HEK293 (cell line): Measurements from ENCODE around the gene GUCY1B1.
A peak's percentile ranks its signal among the peaks of the same experiment; 100 is the strongest.

Experiments used
- KLF16 ChIP-seq: fragments of 450-650 bp; formaldehyde crosslinking; IDR thresholded peaks from 2 replicates; pipeline ENCODE4 v1.5.1; 2017; ENCODE audit warnings: missing biosample characterization, missing genetic modification characterization
- KLF8 ChIP-seq: fragments of 450-650 bp; formaldehyde crosslinking; IDR thresholded peaks from 2 replicates; pipeline ENCODE4 v1.5.1; 2016; ENCODE audit warnings: missing biosample characterization, missing genetic modification characterization
- PRDM6 ChIP-seq: fragments of 450-650 bp; formaldehyde crosslinking; IDR thresholded peaks from 2 replicates; pipeline ENCODE4 v1.5.1; 2017; ENCODE audit warnings: missing biosample characterization, missing genetic modification characterization
- SALL2 ChIP-seq: fragments of 450-650 bp; formaldehyde crosslinking; IDR thresholded peaks from 2 replicates; pipeline ENCODE4 v1.5.0; 2017; ENCODE audit warnings: missing biosample characterization, mild to moderate bottlenecking, missing genetic modification characterization, borderline replicate concordance
- SCRT1 ChIP-seq: fragments of 450-650 bp; formaldehyde crosslinking; IDR thresholded peaks from 2 replicates; pipeline ENCODE4 v1.5.1; 2016; ENCODE audit warnings: missing biosample characterization, missing genetic modification characterization, borderline replicate concordance
- SCRT2 ChIP-seq: fragments of 450-650 bp; formaldehyde crosslinking; IDR thresholded peaks from 2 replicates; pipeline ENCODE4 v1.5.1; 2016; ENCODE audit warnings: missing biosample characterization, missing genetic modification characterization
- SP2 ChIP-seq: fragments of 450-650 bp; formaldehyde crosslinking; IDR thresholded peaks from 2 replicates; pipeline ENCODE4 v1.5.1; 2016; ENCODE audit warnings: missing biosample characterization, missing genetic modification characterization
- SP3 ChIP-seq: fragments of 450-650 bp; formaldehyde crosslinking; IDR thresholded peaks from 2 replicates; pipeline ENCODE4 v1.5.1; 2016; ENCODE audit warnings: missing biosample characterization, missing genetic modification characterization
- YY1 ChIP-seq: fragments of 450-650 bp; formaldehyde crosslinking; IDR thresholded peaks from 2 replicates; pipeline ENCODE4 v1.5.1; 2018; ENCODE audit warnings: missing biosample characterization, missing genetic modification characterization
- ZBTB1 ChIP-seq: fragments of 450-650 bp; formaldehyde crosslinking; IDR thresholded peaks from 2 replicates; pipeline ENCODE4 v1.5.1; 2016; ENCODE audit warnings: missing biosample characterization, missing genetic modification characterization
- ZBTB49 ChIP-seq: fragments of 450-650 bp; formaldehyde crosslinking; IDR thresholded peaks from 2 replicates; pipeline ENCODE4 v1.5.1; 2016; ENCODE audit warnings: missing biosample characterization, missing genetic modification characterization, low read depth
- ZNF133 ChIP-seq: fragments of 450-650 bp; formaldehyde crosslinking; IDR thresholded peaks from 2 replicates; pipeline ENCODE4 v1.5.1; 2016; ENCODE audit warnings: missing biosample characterization, missing genetic modification characterization
- ZNF146 ChIP-seq: fragments of 450-650 bp; formaldehyde crosslinking; IDR thresholded peaks from 2 replicates; pipeline ENCODE4 v1.5.1; 2016; ENCODE audit warnings: missing biosample characterization, missing genetic modification characterization
- ZNF214 ChIP-seq: fragments of 450-650 bp; formaldehyde crosslinking; IDR thresholded peaks from 2 replicates; pipeline ENCODE4 v1.5.1; 2017; ENCODE audit warnings: missing biosample characterization, mild to moderate bottlenecking, missing genetic modification characterization, borderline replicate concordance
- ZNF302 ChIP-seq: fragments of 450-650 bp; formaldehyde crosslinking; IDR thresholded peaks from 2 replicates; pipeline ENCODE4 v1.5.1; 2016; ENCODE audit warnings: missing biosample characterization, missing genetic modification characterization, low read depth
- ZNF513 ChIP-seq: fragments of 450-650 bp; IDR thresholded peaks from 2 replicates; pipeline ENCODE4 v1.5.1; 2018; ENCODE audit warnings: missing biosample characterization, missing genetic modification characterization
- ZNF549 ChIP-seq: fragments of 450-650 bp; IDR thresholded peaks from 2 replicates; pipeline ENCODE4 v1.5.1; 2018; ENCODE audit warnings: missing biosample characterization, missing genetic modification characterization, mild to moderate bottlenecking, inconsistent platforms, moderate library complexity
- ZNF558 ChIP-seq: fragments of 450-650 bp; formaldehyde crosslinking; IDR thresholded peaks from 2 replicates; pipeline ENCODE4 v1.5.1; 2016; ENCODE audit warnings: missing biosample characterization, missing genetic modification characterization
- ZNF596 ChIP-seq: fragments of 450-650 bp; IDR thresholded peaks from 2 replicates; pipeline ENCODE4 v1.5.0; 2018; ENCODE audit warnings: missing biosample characterization, mild to moderate bottlenecking, missing genetic modification characterization, moderate library complexity
- ZNF660 ChIP-seq: fragments of 450-650 bp; IDR thresholded peaks from 2 replicates; pipeline ENCODE4 v1.5.1; 2018; ENCODE audit warnings: missing biosample characterization, mild to moderate bottlenecking, missing genetic modification characterization
- ZNF701 ChIP-seq: fragments of 450-650 bp; formaldehyde crosslinking; IDR thresholded peaks from 2 replicates; pipeline ENCODE4 v1.5.1; 2016; ENCODE audit warnings: missing biosample characterization, missing genetic modification characterization
- ZNF777 ChIP-seq: fragments of 450-650 bp; formaldehyde crosslinking; IDR thresholded peaks from 2 replicates; pipeline ENCODE4 v1.5.1; 2017; ENCODE audit warnings: missing biosample characterization, missing genetic modification characterization, borderline replicate concordance
- ZNF785 ChIP-seq: fragments of 450-650 bp; formaldehyde crosslinking; IDR thresholded peaks from 2 replicates; pipeline ENCODE4 v1.5.1; 2016; ENCODE audit warnings: missing biosample characterization, missing genetic modification characterization
- ZNF792 ChIP-seq: fragments of 450-650 bp; formaldehyde crosslinking; IDR thresholded peaks from 2 replicates; pipeline ENCODE4 v1.5.1; 2016; ENCODE audit warnings: missing biosample characterization, missing genetic modification characterization
- ZNF837 ChIP-seq: fragments of 450-650 bp; formaldehyde crosslinking; IDR thresholded peaks from 2 replicates; pipeline ENCODE4 v1.5.1; 2016; ENCODE audit warnings: missing biosample characterization, missing genetic modification characterization
- ZNF843 ChIP-seq: fragments of 450-650 bp; formaldehyde crosslinking; IDR thresholded peaks from 2 replicates; pipeline ENCODE4 v1.5.1; 2016; ENCODE audit warnings: missing biosample characterization, missing genetic modification characterization
- ZSCAN23 ChIP-seq: fragments of 450-650 bp; formaldehyde crosslinking; IDR thresholded peaks from 2 replicates; pipeline ENCODE4 v1.5.1; 2016; ENCODE audit warnings: missing biosample characterization, missing genetic modification characterization
- TF ChIP-seq, protein P1 (sequence below): fragments of 450-650 bp; formaldehyde crosslinking; IDR thresholded peaks from 2 replicates; pipeline ENCODE4 v1.5.1; 2017; ENCODE audit warnings: missing biosample characterization, missing genetic modification characterization
- TF ChIP-seq, protein P2 (sequence below): fragments of 450-650 bp; formaldehyde crosslinking; IDR thresholded peaks from 2 replicates; pipeline ENCODE4 v1.5.1; 2016; ENCODE audit warnings: missing biosample characterization, missing genetic modification characterization
- TF ChIP-seq, protein P3 (sequence below): fragments of 450-650 bp; formaldehyde crosslinking; IDR thresholded peaks from 2 replicates; pipeline ENCODE4 v1.5.1; 2016; ENCODE audit warnings: missing biosample characterization, missing genetic modification characterization

GUCY1B1 gene

GRCh38 chr4:155758481-155759371, at the start of gene GUCY1B1 (continued):
- TF ChIP-seq SP3 (tag by site-specific recombination) (peak; percentile 70), ZNF777 (tag by site-specific recombination) (no peak), ZBTB1 (no peak), ZNF513 (tag by site-specific recombination) (no peak), SP2 (peak; percentile 94), ZNF596 (tag by site-specific recombination) (no peak), ZBTB49 (tag by site-specific recombination) (no peak), ZNF214 (no peak), KLF8 (no peak; the same call in 1 of the 2 replicates), ZNF549 (tag by site-specific recombination) (no peak), SCRT2 (no peak), KLF16 (tag by site-specific recombination) (0 out of 2 replicates have a peak, but pooled peaks have one; percentile 14), SALL2 (no peak), ZNF146 (tag by site-specific recombination) (no peak), ZNF701 (tag by site-specific recombination) (no peak), ZNF792 (tag by site-specific recombination) (no peak), ZNF558 (tag by site-specific recombination) (no peak), YY1 (tag by site-specific recombination) (no peak), ZSCAN23 (tag by site-specific recombination) (no peak), ZNF843 (tag by site-specific recombination) (no peak), ZNF785 (no peak), PRDM6 (no peak), ZNF302 (no peak), ZNF133 (tag by site-specific recombination) (no peak), SCRT1 (tag by site-specific recombination) (no peak), ZNF837 (tag by site-specific recombination) (no peak), ZNF660 (0 out of 2 replicates have a peak, but pooled peaks have one; percentile 26)
- TF ChIP-seq, protein P1, sequence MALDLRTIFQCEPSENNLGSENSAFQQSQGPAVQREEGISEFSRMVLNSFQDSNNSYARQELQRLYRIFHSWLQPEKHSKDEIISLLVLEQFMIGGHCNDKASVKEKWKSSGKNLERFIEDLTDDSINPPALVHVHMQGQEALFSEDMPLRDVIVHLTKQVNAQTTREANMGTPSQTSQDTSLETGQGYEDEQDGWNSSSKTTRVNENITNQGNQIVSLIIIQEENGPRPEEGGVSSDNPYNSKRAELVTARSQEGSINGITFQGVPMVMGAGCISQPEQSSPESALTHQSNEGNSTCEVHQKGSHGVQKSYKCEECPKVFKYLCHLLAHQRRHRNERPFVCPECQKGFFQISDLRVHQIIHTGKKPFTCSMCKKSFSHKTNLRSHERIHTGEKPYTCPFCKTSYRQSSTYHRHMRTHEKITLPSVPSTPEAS (tag by site-specific recombination), result no peak
- TF ChIP-seq, protein P2, sequence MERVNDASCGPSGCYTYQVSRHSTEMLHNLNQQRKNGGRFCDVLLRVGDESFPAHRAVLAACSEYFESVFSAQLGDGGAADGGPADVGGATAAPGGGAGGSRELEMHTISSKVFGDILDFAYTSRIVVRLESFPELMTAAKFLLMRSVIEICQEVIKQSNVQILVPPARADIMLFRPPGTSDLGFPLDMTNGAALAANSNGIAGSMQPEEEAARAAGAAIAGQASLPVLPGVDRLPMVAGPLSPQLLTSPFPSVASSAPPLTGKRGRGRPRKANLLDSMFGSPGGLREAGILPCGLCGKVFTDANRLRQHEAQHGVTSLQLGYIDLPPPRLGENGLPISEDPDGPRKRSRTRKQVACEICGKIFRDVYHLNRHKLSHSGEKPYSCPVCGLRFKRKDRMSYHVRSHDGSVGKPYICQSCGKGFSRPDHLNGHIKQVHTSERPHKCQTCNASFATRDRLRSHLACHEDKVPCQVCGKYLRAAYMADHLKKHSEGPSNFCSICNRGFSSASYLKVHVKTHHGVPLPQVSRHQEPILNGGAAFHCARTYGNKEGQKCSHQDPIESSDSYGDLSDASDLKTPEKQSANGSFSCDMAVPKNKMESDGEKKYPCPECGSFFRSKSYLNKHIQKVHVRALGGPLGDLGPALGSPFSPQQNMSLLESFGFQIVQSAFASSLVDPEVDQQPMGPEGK (tag by site-specific recombination), result peak; percentile 71
- TF ChIP-seq, protein P3, sequence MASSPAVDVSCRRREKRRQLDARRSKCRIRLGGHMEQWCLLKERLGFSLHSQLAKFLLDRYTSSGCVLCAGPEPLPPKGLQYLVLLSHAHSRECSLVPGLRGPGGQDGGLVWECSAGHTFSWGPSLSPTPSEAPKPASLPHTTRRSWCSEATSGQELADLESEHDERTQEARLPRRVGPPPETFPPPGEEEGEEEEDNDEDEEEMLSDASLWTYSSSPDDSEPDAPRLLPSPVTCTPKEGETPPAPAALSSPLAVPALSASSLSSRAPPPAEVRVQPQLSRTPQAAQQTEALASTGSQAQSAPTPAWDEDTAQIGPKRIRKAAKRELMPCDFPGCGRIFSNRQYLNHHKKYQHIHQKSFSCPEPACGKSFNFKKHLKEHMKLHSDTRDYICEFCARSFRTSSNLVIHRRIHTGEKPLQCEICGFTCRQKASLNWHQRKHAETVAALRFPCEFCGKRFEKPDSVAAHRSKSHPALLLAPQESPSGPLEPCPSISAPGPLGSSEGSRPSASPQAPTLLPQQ (tag by site-specific recombination), result 0 out of 2 replicates have a peak, but pooled peaks have one; percentile 46
